GM04503 (cell line): ENCODE data around the gene AQP9.
A peak's percentile ranks its signal among the peaks of the same experiment; 100 is the strongest.
"Not testable (repeated sequence)": the region's sequence is repeated elsewhere in the genome, so short reads cannot be mapped to it uniquely, and the experiment has no call there.

Experiments used
- DNase-seq: peaks from one replicate; pipeline ENCODE4 v3.0.0-alpha.2; 2012; ENCODE audit warnings: low read depth

The AQP9 gene, protein sequence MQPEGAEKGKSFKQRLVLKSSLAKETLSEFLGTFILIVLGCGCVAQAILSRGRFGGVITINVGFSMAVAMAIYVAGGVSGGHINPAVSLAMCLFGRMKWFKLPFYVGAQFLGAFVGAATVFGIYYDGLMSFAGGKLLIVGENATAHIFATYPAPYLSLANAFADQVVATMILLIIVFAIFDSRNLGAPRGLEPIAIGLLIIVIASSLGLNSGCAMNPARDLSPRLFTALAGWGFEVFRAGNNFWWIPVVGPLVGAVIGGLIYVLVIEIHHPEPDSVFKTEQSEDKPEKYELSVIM

DNA sequence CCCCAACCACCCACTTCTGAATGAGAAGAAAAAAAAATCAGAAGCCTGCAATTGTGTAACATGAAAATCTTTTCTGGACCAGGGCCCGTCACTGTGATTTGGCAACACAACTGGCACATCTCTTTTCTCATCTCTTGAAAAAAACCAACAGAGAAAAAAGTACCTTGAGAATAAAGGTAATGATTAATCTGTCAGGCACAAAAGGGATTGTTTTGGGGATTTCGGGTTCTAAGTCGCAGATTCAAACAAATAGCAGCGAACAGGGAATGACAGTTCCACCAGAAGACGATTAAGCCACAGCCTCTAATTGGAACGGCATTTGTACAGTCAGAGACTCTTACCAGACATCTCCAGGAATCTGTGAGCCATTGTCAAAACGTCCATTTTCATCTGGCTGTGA, at the start of gene AQP9:
Gene AQP9 (plus strand): TSS at position 276 of the 400 bp plus-strand sequence. CDS start 185 bp downstream, outside the sequence.
- DNase-seq = no peak

DNA sequence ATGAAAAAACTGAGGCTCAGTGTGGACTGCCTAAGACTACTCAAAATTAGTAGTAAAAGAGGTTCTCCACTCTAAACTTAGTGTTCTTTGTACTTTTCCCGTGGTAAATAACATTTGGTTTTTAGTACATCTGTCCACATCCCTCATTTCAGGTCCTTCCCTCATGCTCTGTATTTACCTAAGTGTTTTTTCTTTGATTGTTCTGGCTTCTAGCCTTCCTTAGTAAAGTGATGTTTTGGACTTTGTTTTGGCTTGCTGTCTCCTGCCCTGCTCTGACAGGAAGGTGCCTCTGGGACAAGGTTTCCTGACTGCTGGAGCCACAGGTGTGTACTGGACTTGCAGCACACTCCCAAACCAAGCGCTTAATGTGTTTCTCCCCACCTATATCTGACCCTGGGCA, 42.8 kb upstream of the AQP9 start:
- no peak for DNase-seq

DNA sequence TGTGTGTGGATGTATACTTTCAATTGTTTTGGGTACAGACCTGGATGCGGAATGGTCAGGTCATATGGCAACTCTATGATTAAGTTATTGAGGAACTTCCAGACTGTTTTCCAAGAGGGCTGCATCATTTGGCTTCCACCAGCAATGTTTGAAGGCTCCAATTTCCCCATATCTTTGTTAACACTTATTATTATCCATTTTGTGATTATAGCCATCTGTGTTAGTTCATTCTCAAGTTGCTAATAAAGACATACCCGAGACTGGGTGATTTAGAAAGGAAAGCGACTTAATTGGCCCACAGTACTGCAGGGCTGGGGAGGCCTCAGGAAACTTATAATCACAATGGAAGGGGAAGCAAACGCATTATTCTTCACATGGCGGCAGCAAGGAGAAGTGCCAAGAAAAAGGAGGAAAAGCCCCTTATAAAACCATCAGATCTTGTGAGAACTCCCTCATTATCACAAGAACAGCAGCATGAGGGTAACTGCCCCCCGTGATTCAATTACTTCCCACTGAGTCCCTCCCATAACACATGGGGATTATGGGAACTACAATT, 41.6 kb upstream of the AQP9 start:
- DNase-seq = no peak

DNA sequence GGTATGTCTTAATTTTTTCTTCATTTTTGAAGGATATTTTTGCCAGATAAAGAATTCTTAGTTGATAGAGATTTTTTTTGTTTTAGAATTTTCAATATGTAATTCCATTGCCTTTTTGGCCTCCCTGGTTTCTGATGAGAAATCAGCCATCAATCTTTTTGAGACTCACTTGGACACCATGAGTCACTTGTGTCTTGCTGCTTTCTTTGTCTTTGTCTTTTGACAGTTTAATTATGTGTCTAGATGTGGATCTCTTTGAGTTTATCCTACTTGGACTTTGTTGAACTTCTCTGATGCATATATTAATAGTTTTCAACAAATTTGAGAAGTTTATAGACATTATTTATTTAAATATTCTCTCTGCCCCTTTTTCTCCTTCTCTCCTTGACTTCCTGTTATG, 34.7 kb upstream of the AQP9 start:
- no peak for DNase-seq

DNA sequence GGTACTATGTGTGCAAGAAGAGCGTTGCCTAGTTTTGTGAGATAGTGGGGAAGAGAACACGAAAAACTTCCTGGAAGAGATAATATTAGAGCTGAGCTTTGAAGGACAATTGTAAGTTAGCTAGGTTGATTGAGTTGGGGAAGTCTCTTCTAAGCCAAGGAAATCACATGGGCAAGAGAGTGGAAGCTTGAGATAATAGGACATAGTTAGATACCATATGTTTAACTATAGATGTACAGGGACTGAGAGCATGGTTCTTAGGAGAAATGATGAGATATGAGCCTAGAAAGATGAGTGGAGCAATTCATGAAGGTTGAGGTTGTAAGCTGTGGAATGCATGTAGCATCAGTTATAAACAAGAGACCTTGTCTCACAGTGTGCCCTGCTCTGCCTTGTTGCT, 30.1 kb upstream of the AQP9 start:
- DNase-seq = no peak

DNA sequence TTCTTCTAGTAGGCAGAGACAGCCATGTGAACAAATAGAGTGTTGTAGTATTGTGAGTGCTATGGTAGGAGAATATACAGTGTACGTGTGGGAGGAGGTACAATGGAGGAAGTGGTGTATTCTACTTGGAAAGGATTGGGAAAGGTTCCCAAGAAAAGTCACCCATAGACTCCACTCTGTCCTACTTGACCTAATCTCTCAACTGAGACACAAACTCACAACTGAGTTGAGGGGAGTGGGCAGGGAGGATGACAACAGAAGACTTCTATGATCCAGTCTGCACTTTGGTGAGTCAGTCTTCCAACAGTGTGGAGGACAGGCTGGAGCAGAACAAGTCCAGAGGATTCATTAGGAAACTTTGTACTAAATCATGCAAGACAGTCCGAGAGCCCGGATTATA, 28.8 kb upstream of the AQP9 start:
- DNase-seq = no peak

DNA sequence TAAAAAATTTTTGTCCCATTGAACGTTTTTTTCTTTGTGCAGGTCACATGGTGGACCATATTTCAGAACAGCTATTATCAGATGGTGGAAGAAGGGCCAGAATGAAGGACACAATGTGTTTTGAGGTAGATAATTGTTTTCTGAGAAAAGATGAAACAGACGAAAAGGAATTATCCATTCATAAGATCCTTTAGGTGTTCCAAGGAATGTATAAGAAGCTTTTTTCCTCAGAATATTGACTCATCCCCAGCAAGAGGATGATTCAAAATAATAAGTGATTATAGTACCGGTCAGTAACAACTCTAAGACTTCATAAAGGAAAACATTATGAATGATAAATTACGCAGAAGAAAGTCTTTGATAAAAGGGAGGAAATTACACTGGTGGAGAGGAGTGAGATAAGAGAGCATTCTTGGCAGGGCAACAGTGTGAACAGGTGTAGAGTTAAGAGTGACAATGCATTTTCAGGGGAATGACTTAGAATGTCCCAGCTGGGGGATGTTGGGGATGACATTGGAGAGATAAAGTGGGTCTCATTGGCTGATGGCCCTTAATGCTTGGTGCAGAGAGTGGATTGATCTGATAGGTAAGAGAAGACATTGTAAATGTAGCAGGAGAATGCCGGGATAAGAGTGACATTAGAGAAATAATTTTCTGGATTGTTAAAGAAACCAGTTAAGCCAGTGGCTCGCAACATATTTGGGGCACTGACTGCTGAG, 27.0 kb upstream of the AQP9 start:
- no peak for DNase-seq

DNA sequence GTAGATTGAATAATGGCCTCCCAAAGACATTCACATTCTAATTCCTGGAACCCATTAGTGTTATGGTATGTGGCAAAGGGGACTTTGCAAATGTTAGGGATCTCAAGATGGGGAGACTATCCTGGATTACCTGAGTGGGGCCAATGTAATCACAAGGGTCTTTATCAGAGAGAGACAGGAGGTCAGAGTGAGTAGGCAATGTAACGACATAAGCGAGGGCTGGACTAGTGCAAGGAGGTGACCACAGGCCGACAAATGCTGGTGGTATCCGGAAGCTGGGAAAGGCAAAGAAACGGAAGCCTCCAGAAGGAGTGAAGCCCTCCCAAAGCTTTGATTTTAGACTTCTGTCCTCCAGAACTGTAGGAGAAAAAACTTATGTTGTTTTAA, 26.5 kb upstream of the AQP9 start:
- DNase-seq = no peak

DNA sequence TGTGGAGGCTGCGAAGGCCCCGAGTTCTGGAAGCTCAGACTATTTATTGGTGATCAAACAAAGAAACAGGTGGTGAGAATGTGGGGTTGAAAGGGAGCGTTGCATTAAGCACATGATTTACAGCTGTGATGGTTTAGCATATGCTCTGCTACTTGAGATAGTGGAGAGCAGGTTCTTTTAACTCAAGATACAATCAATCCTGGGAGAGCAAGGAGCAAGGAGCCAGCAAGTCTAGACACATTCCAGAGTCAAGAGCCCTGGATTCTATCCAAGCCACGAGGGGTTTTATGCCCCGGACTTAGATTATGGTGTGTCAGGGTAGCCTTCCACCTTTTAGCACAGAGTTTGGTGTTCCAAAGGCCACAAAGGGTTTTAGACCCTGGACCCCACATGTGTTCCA, 24.8 kb upstream of the AQP9 start:
- not testable (repeated sequence) for DNase-seq

DNA sequence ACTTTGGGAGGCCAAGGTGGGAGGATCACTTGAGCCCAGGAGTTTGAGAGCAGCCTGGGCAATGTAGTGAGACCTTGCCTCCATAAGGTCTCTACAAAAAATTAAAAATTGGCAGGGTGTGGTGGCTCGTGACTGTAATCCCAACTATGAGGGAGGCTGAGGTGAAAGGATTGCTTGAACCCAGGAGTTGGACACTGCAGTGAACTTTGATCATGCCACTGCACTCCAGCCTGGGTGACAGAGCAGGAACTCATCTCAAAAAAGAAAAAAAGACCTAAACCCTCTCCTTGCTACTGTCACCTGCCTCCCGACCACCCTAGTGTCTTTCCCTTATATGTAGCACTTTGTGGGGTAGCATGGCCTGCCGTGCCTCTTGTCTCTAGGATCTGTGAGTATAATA, 23.8 kb upstream of the AQP9 start:
- no peak for DNase-seq

DNA sequence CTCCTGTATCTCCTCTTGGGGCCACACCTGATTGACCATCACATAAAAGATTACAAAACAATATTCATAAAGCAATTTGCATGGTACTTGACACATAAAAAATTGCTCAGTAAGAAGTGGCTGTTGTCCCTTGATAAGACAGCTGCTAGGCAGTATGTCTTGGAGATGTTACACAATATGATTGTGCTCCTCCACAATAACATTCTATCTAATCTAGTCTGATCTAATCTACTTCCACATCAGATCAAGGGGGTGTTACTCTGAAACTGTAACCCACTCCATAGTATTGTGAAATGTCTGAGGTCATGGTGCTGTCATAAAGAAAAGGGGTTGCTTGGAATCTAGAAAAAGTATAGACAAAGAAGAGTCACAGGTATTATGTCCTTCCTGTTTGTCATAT, 23.4 kb upstream of the AQP9 start:
- no peak for DNase-seq

DNA sequence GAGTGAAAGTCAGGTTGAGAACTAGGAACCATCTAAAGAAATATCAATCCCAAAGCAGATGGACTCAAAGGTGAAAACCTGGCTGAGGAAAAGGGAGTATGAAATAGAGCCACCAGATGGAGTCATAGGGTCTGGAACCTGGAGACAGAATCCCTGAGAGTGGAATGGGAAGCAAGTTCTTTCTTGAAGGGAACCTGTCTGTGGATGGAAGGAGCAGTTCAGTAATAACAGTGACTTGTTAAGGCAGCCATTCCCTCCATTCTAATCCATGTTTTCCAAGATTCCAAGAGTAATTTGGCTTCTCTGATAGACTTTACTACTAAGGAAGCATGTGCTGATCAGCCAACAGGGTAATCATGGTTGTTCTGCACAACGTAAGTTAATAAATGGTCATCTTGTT, 22.5 kb upstream of the AQP9 start:
- DNase-seq = no peak

DNA sequence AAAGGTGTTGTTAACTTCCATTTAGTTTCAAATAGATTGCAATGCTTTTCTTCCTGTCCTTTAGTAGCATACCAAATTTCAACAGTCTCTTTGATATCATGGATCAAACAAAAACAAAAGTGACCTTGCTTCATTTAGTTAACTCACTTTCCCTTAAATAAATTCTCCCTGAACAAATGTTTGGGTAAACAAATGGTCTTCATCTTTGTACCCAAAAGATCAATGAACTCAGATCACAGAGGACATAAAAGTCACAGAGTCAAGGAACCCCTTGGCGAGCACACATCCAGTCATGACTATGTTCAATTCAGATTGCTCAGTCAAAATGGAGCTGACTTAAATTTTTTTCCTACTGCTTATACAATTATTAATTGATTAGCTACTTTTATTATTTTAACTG, 20.6 kb upstream of the AQP9 start:
- no peak for DNase-seq

DNA sequence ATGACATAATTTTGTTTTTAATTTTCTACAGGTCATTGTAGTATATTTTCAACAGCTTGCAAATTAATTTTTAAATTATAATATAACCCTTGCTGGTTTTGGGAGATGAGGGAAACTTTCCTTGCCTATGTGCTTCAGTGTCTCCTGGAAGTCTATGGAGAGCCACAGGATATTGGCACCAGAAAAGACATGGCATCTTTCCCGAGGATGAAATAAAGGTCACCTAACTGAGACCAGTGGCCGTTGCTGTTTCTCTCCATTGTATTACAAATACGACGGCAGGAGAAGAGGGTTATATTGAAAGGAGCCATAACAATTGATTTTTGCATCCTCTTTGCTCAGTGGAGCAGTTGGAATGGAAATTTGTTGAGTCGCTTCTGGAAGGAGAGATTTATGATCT, 19.9 kb upstream of the AQP9 start:
- no peak for DNase-seq

DNA sequence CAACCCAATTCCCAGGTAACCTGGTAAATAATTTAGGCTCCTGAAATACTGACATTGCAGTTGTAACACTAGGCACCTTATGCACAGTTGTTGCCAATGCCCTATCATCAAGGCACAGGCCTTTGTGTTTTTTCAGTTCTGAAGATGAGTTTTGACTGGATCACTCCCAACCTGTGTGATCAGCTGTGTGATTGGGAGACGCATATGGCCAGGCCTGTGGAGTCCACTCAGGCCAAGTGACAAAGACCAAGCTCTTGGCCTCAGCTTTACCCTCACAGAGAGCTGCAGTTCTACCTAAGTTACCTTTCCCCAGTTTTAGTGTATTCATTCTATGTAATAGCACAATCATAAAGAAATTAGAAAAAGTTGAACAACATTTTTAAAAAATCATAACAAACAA, 19.2 kb upstream of the AQP9 start:
- no peak for DNase-seq

DNA sequence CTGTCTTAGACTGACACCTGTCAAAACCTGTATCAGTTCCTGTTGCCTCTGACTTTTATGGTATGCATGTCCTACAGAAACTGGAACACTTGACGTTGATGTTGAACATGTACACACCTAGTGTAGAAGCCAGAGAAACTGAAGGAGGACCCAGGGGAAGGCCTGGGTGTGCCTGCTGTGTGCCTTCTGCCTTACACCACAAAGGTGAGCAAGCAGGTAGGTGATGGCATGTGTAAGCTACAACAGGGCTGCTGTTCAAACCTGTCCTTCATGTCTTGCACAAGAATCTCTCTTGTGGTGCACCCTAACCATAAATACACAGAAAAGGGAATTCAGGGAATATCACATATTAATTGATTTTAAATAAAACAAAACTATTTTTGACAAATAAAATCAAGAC, 13.6 kb upstream of the AQP9 start:
- DNase-seq = no peak

DNA sequence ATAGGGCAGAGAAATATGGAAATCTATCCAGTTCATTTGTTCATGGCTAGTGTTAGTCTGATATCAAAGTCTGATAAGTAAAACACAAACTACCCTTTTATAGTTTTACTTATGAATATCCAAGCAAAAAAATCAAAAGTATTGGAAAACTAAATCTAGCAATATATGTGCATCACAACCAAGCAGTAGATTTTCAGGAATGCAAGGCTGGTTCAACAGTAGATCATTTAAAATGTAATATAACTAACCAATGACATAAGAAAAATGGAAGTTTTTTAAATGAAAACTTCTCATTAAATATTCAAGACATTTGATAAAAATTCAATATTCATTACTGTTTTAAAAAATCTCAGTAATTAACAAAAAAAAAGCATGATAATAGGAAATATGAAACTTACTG, 12.8 kb upstream of the AQP9 start:
- no peak for DNase-seq

DNA sequence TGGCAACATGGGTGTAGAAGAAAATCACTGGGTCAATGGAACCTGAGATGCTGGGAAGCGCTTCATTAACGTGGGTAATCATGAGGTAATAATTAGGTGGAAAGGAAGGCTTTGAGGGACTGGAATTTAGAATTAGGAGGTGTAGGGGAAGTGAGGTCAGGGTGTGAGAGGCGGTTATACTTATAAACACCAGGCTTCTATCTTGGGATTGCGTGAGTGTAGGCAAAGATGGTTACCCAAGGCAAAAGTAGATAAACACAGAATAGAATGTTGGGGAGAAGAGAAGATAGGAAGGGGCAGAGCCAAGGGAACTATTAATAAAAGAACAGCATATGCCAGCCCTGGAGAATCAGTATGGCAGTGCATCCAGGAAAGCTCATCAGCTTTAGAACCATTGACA, 3.3 kb upstream of the AQP9 start:
- no peak for DNase-seq

DNA sequence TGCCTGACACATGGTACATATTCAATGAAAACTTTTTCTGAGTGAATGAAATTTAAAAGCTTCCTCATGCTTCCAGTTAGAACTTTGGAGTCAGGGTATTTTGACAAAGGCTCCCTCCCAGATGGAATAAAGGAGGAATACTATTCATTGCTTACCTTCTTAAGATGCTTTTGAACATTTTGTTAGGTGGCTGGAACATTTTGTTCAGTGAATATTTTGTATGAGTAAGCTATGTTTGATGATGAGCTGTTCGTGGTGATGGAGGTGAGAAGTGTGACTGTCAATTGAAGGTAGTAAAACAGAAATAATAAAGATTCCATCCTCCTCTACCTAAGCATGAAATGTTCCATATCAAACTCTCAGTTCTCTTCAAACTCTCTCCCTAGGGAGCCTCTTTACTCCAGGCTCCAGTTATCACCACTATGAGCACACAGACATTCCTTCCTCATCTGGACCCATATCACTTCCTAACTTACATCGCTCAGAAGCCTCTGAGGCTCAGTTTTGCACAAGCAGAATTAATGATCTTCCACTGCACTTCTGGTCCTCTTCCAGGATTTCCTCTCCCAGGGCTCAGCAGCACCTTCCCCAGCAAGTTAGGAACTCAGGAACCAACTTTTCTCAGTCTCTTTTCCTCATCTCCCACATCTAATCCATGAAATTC, 2.5 kb upstream of the AQP9 start:
- DNase-seq = no peak

DNA sequence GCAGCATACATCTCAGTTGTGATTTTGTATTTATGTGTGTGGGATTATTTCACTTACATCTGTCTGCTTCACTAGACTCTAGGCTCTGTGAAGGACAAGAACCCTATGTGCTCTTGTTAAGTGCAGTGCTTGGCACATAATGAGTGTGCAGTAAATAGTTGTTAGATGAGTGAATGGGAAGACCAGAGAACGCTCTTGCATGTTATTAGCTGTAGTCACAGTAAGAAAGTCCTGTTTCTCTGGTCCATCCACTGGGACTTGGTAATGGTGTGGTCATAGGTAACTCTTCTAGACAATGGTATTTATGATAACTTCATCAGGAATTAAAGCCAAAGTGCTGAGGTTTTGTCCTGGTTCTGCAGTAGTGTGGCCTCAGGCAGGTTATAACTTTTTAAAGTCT, 1.4 kb upstream of the AQP9 start:
- no peak for DNase-seq

DNA sequence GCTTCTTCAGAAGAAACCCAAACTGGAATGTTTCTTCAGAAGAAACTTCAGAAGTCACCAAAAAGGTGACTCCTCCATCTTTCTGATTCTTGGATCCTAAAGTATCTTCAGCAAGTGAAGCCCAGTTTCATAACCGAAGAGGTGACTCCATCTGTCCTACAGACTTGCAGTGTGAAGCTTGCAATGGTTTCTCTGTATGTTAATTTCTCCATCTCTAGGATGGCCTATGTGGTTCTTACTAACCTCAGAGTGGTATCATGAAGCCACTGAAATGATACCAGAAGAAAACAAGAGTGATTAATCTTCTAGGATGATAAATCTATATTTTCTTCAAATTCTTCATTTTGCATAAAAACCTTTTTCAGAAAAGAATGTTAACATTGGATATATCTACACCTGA, 495 bp upstream of the AQP9 start:
- DNase-seq = no peak

DNA sequence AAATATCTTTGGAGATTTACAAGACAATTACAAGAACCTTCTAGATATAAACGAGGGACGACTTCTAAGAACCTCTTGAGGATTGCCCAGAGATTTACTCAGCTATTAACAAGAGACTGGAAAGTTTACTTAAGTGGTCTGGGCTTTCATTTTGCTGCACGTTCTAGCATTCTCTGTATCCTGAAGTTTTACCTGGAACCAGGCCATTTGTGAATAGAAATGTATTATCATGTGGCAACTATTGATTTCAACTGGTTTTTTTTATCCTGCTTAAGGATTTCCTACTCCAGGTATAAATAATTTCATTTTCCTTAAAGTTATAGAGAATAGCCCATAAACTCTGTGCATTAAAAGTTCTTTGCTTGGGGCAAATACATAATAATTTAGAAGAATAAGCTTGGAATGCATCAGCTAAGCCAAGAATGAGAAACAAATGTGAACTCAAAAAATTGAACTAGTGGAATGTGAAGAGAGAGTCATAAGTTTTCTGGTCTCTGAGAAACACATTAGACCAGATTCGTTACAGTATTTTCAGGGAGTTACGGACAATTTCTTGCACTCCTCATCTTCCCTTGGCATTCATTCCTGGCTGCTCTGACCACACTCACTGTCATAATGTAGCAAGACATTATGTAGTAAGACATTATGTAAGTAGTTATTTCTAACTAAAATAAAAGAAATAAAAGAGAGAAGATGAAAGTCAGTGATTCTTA, 1.3 kb downstream of the AQP9 start:
- DNase-seq = peak; percentile 54
